SK-N-SH treated with all-trans-retinoic acid at 6 μM for 48 hours (cell line): Measurements from ENCODE around the gene GPR27.

Source experiments
- ATAC-seq: fragments of 200-7000 bp; cut with Tn5 transposase; 3 replicates; pipeline ENCODE4 v1.9.1; 2020; ENCODE audit warnings: mild to moderate bottlenecking, moderate library complexity
- ARNTL ChIP-seq: fragments of 450-650 bp; formaldehyde crosslinking; IDR thresholded peaks from 2 replicates; pipeline ENCODE4 v1.5.0; 2020; ENCODE audit warnings: low read depth, mild to moderate bottlenecking, moderate library complexity, borderline replicate concordance
- BACH2 ChIP-seq: fragments of 250-450 bp; sonication (Bioruptor Pico); IDR thresholded peaks from 2 replicates; pipeline ENCODE4 v1.9.0; 2021; ENCODE audit warnings: mild to moderate bottlenecking, borderline replicate concordance
- CREB5 ChIP-seq: fragments of 250-450 bp; sonication (Bioruptor Pico); IDR thresholded peaks from 2 replicates; pipeline ENCODE4 v1.5.1; 2020; ENCODE audit warnings: low read depth, mild to moderate bottlenecking, moderate library complexity
- ESRRG ChIP-seq: fragments of 250-450 bp; sonication (Bioruptor Pico); IDR thresholded peaks from 2 replicates; pipeline ENCODE4 v1.6.1; 2021; ENCODE audit warnings: mild to moderate bottlenecking
- GLIS3 ChIP-seq: fragments of 250-450 bp; sonication (Bioruptor Pico); IDR thresholded peaks from 2 replicates; pipeline ENCODE4 v1.5.0; 2020; ENCODE audit warnings: mild to moderate bottlenecking, moderate library complexity
- ISL1 ChIP-seq: fragments of 250-450 bp; sonication (Bioruptor Pico); IDR thresholded peaks from 2 replicates; pipeline ENCODE4 v2.1.2; 2022; ENCODE audit warnings: mild to moderate bottlenecking, moderate library complexity
- OSR1 ChIP-seq: fragments of 250-450 bp; sonication (Bioruptor Pico); IDR thresholded peaks from 2 replicates; pipeline ENCODE4 v1.8.0; 2022; ENCODE audit warnings: moderate library complexity, mild to moderate bottlenecking, inconsistent platforms
- PPARA ChIP-seq: fragments of 250-450 bp; sonication (Bioruptor Pico); IDR thresholded peaks from 2 replicates; pipeline ENCODE4 v1.5.0; 2020; ENCODE audit warnings: mild to moderate bottlenecking, borderline replicate concordance
- RARB ChIP-seq: fragments of 250-450 bp; sonication (Bioruptor Pico); IDR thresholded peaks from 2 replicates; pipeline ENCODE4 v1.8.0; 2021; ENCODE audit warnings: mild to moderate bottlenecking, moderate library complexity
- SNAI2 ChIP-seq: fragments of 250-450 bp; sonication (Bioruptor Pico); IDR thresholded peaks from 2 replicates; pipeline ENCODE4 v1.5.0; 2020; ENCODE audit warnings: mild to moderate bottlenecking, moderate library complexity
- TOX ChIP-seq: fragments of 250-450 bp; sonication (Bioruptor Pico); IDR thresholded peaks from 2 replicates; pipeline ENCODE4 v1.8.0; 2021; ENCODE audit warnings: mild to moderate bottlenecking, moderate library complexity, borderline replicate concordance
- ZC3H10 ChIP-seq: fragments of 250-450 bp; sonication (Bioruptor Pico); IDR thresholded peaks from 2 replicates; pipeline ENCODE4 v1.5.1; 2021; ENCODE audit warnings: mild to moderate bottlenecking, moderate library complexity
- ZFP3 ChIP-seq: fragments of 250-450 bp; sonication (Bioruptor Pico); IDR thresholded peaks from 2 replicates; pipeline ENCODE4 v1.5.0; 2020; ENCODE audit warnings: mild to moderate bottlenecking, moderate library complexity
- ZFP30 ChIP-seq: fragments of 450-650 bp; formaldehyde crosslinking; IDR thresholded peaks from 2 replicates; pipeline ENCODE4 v1.5.0; 2022; ENCODE audit warnings: mild to moderate bottlenecking, moderate library complexity
- ZNF565 ChIP-seq: fragments of 450-650 bp; formaldehyde crosslinking; conservative IDR thresholded peaks from 2 replicates; pipeline ENCODE4 v1.5.0; 2020; ENCODE audit warnings: low read depth, mild to moderate bottlenecking, moderate library complexity
- ZNF70 ChIP-seq: fragments of 450-650 bp; formaldehyde crosslinking; IDR thresholded peaks from 2 replicates; pipeline ENCODE4 v1.5.0; 2020; ENCODE audit warnings: mild to moderate bottlenecking, moderate library complexity
- ZNF8 ChIP-seq: fragments of 450-650 bp; formaldehyde crosslinking; IDR thresholded peaks from 2 replicates; pipeline ENCODE4 v1.5.0; 2020; ENCODE audit warnings: mild to moderate bottlenecking, moderate library complexity
- TF ChIP-seq, protein P1 (sequence below): fragments of 250-450 bp; sonication (Bioruptor Pico); IDR thresholded peaks from 2 replicates; pipeline ENCODE4 v1.5.1; 2021; ENCODE audit warnings: mild to moderate bottlenecking, moderate library complexity
- TF ChIP-seq, protein P2 (sequence below): fragments of 250-450 bp; sonication (Bioruptor Pico); IDR thresholded peaks from 2 replicates; pipeline ENCODE4 v1.8.0; 2020; ENCODE audit warnings: mild to moderate bottlenecking, moderate library complexity, borderline replicate concordance
- TF ChIP-seq, protein P3 (sequence below): fragments of 250-450 bp; sonication (Bioruptor Pico); IDR thresholded peaks from 2 replicates; pipeline ENCODE4 v1.5.0; 2020; ENCODE audit warnings: mild to moderate bottlenecking, moderate library complexity

The GPR27 gene

DNA sequence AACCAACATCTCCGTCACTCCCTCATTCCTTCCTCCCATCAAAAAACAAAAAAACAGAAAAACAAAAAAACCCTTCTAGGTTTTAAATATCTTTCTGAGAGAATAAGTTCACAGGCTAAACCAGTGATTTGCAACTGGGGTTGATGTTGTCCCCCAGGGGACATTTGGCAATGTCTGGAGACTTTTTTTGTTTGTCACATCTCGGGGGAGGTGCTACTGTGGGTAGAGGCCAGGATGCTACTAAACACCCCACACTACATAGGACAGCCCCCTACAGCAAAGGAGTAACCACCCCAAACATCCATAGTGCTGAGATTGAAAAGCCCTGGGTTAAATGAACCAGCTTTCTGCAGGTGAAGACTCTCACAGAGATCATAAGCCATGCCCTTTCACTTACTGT, 48.3 kb downstream of the GPR27 start:
- no peak for ATAC-seq
- no peak for TF ChIP-seq ZNF8 (CRISPR knock-in tag)
- TF ChIP-seq PPARA (CRISPR knock-in tag): no peak
- TF ChIP-seq ZFP30 (CRISPR knock-in tag): no peak
- no peak for TF ChIP-seq ESRRG (CRISPR knock-in tag)
- TF ChIP-seq ZNF70 (CRISPR knock-in tag): no peak
- no peak for TF ChIP-seq RARB (CRISPR knock-in tag)
- no peak for TF ChIP-seq TOX (CRISPR knock-in tag)
- no peak for TF ChIP-seq ZC3H10 (CRISPR knock-in tag)
- TF ChIP-seq, protein P1, sequence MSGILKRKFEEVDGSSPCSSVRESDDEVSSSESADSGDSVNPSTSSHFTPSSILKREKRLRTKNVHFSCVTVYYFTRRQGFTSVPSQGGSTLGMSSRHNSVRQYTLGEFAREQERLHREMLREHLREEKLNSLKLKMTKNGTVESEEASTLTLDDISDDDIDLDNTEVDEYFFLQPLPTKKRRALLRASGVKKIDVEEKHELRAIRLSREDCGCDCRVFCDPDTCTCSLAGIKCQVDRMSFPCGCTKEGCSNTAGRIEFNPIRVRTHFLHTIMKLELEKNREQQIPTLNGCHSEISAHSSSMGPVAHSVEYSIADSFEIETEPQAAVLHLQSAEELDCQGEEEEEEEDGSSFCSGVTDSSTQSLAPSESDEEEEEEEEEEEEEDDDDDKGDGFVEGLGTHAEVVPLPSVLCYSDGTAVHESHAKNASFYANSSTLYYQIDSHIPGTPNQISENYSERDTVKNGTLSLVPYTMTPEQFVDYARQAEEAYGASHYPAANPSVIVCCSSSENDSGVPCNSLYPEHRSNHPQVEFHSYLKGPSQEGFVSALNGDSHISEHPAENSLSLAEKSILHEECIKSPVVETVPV: no peak
- TF ChIP-seq, protein P2, sequence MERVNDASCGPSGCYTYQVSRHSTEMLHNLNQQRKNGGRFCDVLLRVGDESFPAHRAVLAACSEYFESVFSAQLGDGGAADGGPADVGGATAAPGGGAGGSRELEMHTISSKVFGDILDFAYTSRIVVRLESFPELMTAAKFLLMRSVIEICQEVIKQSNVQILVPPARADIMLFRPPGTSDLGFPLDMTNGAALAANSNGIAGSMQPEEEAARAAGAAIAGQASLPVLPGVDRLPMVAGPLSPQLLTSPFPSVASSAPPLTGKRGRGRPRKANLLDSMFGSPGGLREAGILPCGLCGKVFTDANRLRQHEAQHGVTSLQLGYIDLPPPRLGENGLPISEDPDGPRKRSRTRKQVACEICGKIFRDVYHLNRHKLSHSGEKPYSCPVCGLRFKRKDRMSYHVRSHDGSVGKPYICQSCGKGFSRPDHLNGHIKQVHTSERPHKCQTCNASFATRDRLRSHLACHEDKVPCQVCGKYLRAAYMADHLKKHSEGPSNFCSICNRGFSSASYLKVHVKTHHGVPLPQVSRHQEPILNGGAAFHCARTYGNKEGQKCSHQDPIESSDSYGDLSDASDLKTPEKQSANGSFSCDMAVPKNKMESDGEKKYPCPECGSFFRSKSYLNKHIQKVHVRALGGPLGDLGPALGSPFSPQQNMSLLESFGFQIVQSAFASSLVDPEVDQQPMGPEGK (CRISPR knock-in tag): no peak
- no peak for TF ChIP-seq ZNF565
- TF ChIP-seq, protein P3, sequence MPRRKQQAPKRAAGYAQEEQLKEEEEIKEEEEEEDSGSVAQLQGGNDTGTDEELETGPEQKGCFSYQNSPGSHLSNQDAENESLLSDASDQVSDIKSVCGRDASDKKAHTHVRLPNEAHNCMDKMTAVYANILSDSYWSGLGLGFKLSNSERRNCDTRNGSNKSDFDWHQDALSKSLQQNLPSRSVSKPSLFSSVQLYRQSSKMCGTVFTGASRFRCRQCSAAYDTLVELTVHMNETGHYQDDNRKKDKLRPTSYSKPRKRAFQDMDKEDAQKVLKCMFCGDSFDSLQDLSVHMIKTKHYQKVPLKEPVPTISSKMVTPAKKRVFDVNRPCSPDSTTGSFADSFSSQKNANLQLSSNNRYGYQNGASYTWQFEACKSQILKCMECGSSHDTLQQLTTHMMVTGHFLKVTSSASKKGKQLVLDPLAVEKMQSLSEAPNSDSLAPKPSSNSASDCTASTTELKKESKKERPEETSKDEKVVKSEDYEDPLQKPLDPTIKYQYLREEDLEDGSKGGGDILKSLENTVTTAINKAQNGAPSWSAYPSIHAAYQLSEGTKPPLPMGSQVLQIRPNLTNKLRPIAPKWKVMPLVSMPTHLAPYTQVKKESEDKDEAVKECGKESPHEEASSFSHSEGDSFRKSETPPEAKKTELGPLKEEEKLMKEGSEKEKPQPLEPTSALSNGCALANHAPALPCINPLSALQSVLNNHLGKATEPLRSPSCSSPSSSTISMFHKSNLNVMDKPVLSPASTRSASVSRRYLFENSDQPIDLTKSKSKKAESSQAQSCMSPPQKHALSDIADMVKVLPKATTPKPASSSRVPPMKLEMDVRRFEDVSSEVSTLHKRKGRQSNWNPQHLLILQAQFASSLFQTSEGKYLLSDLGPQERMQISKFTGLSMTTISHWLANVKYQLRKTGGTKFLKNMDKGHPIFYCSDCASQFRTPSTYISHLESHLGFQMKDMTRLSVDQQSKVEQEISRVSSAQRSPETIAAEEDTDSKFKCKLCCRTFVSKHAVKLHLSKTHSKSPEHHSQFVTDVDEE: no peak
- TF ChIP-seq BACH2 (CRISPR knock-in tag): no peak
- TF ChIP-seq ARNTL (CRISPR knock-in tag): no peak
- TF ChIP-seq ISL1 (CRISPR knock-in tag): no peak
- TF ChIP-seq OSR1 (CRISPR knock-in tag): no peak
- no peak for TF ChIP-seq ZFP3 (CRISPR knock-in tag)
- TF ChIP-seq CREB5 (CRISPR knock-in tag): no peak
- TF ChIP-seq SNAI2: no peak

DNA sequence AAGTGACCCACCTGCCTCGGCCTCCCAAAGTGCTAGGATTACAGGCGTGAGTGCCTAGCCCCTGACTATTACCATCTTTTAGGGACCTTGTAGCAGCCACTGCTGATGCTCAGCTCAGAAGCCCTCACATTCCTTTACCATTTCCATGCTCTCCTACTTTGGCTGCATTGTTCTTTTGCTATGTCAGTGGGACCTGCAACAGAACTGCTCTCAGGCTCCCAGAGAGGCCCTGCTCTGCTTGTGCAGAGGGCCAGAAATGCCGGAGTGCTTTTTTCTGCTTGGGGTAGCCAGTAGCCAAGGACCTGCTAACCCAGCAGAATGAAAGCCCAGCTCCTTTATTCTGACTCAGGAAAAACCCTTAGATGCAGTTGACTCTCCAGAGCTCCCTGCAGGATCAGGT, 49.6 kb downstream of the GPR27 start:
- TF ChIP-seq ZNF565: no peak
- TF ChIP-seq, protein P2 (CRISPR knock-in tag): no peak
- no peak for TF ChIP-seq GLIS3 (CRISPR knock-in tag)
- no peak for TF ChIP-seq ESRRG (CRISPR knock-in tag)
- no peak for TF ChIP-seq ISL1 (CRISPR knock-in tag)
- TF ChIP-seq, protein P3: no peak
- TF ChIP-seq ZC3H10 (CRISPR knock-in tag): no peak
- TF ChIP-seq ZFP30 (CRISPR knock-in tag): no peak
- TF ChIP-seq TOX (CRISPR knock-in tag): no peak
- no peak for ATAC-seq
